ENCODE measurements around the gene RAB39B. TPM values are rescaled to one million over a fixed set of nuclear protein-coding genes. Genes with fewer than 3 reads are reported as not detected.
A peak's percentile ranks its signal among the peaks of the same experiment; 100 is the strongest.

Gene RAB39B
- total and polyA plus RNA-seq, 7 donors: 0.28 to 2.0 (median 0.66) TPM; not detected in 2

GRCh38 chrX:155251391-155251790 lies 12.9 kb downstream of the RAB39B start:
- H3K4me3 ChIP-seq: no peak overlapping the region
- WGBS, 2 donors: 57 to 78% methylated on average over 1 of the region's 1 CpG
- H3K9me3 ChIP-seq: no peaks in the 10 kb centered on the region
- no peaks in the 10 kb centered on the region for H3K4me1 ChIP-seq
- intact Hi-C loops (cut with DNase I): no loop called here
- no peak for DNase-seq
- no peaks in the 10 kb centered on the region for H3K36me3 ChIP-seq
- H3K27ac ChIP-seq: no peak overlapping the region
- H3K27me3 ChIP-seq: no peaks in the 10 kb centered on the region
- no peak for TF ChIP-seq EP300 (IDR thresholded peaks at IDR 0.05)
- no peak for TF ChIP-seq CTCF (IDR thresholded peaks at IDR 0.05)
- no peak for TF ChIP-seq POLR2A (IDR thresholded peaks at IDR 0.05)
- TF ChIP-seq POLR2AphosphoS5 (IDR thresholded peaks at IDR 0.05): no peak

GRCh38 chrX:155247497-155247896 lies 16.8 kb downstream of the RAB39B start:
- intact Hi-C loops (cut with DNase I): no loop called here
- WGBS, 2 donors: 76 to 84% methylated on average over 4 of the region's 4 CpGs
- no peak overlapping the region for H3K4me3 ChIP-seq
- H3K9me3 ChIP-seq: no peaks in the 10 kb centered on the region
- no peaks in the 10 kb centered on the region for H3K27me3 ChIP-seq
- no peaks in the 10 kb centered on the region for H3K4me1 ChIP-seq
- no peaks in the 10 kb centered on the region for H3K36me3 ChIP-seq
- TF ChIP-seq POLR2AphosphoS5 (IDR thresholded peaks at IDR 0.05) (no peak), CTCF (IDR thresholded peaks at IDR 0.05) (no peak), POLR2A (IDR thresholded peaks at IDR 0.05) (no peak), EP300 (IDR thresholded peaks at IDR 0.05) (no peak)
- no peak for DNase-seq
- no peak overlapping the region for H3K27ac ChIP-seq

GRCh38 chrX:155246748-155247147 lies 17.5 kb downstream of the RAB39B start:
- H3K4me3 ChIP-seq: no peak overlapping the region
- intact Hi-C loops (cut with DNase I): no loop called here
- no peaks in the 10 kb centered on the region for H3K9me3 ChIP-seq
- no peaks in the 10 kb centered on the region for H3K27me3 ChIP-seq
- H3K27ac ChIP-seq: no peak overlapping the region
- TF ChIP-seq POLR2AphosphoS5 (IDR thresholded peaks at IDR 0.05) (no peak), CTCF (IDR thresholded peaks at IDR 0.05) (no peak), EP300 (IDR thresholded peaks at IDR 0.05) (no peak), POLR2A (IDR thresholded peaks at IDR 0.05) (no peak)
- DNase-seq: no peak
- H3K4me1 ChIP-seq: no peaks in the 10 kb centered on the region
- WGBS, 2 donors: 85 to 90% methylated on average over 1 of the region's 1 CpG
- no peaks in the 10 kb centered on the region for H3K36me3 ChIP-seq

GRCh38 chrX:155242300-155242699 lies 22.0 kb downstream of the RAB39B start:
- intact Hi-C loops (cut with DNase I): no loop called here
- Histone ChIP-seq H3K36me3 (no peaks in the 10 kb centered on the region), H3K4me3 (no peak overlapping the region), H3K27me3 (no peaks in the 10 kb centered on the region), H3K4me1 (peaks cover 0 to 5% (median 0%) of the 10 kb centered on the region in 4 donors), H3K9me3 (no peaks in the 10 kb centered on the region), H3K27ac (no peak overlapping the region)
- TF ChIP-seq POLR2AphosphoS5 (IDR thresholded peaks at IDR 0.05) (no peak), POLR2A (IDR thresholded peaks at IDR 0.05) (no peak), EP300 (IDR thresholded peaks at IDR 0.05) (no peak), CTCF (IDR thresholded peaks at IDR 0.05) (no peak)
- WGBS, 2 donors: 78 to 93% methylated on average over 5 of the region's 5 CpGs
- no peak for DNase-seq

- Histone ChIP-seq H3K4me3 (no peak overlapping the region), H3K9me3 (no peaks in the 10 kb centered on the region), H3K27ac (peak overlapping the region in 3 of 4 donors; percentile 44 to 74 (median 49)), H3K4me1 (peaks cover 0 to 10% (median 0%) of the 10 kb centered on the region in 4 donors), H3K36me3 (peaks cover 0 to 10% (median 0%) of the 10 kb centered on the region in 4 donors), H3K27me3 (no peaks in the 10 kb centered on the region)
- no peak for TF ChIP-seq POLR2A (IDR thresholded peaks at IDR 0.05)
- peak; percentile 75 to 90 (median 82) for TF ChIP-seq POLR2AphosphoS5 (IDR thresholded peaks at IDR 0.05)
- peak in 3 of 4 donors; percentile 39 to 69 (median 46) for TF ChIP-seq EP300 (IDR thresholded peaks at IDR 0.05)
- intact Hi-C loops (cut with DNase I): no loop called here
- DNase-seq: peak; percentile 67
- 91 to 97% methylated on average over 5 of the region's 5 CpGs for WGBS, 2 donors
These were observed 26.6 kb downstream of the RAB39B start for GRCh38 chrX:155237719-155238118.
